ENCODE measurements around the gene AEBP1.

GRCh38 chr7:44145969-44146911 lies 42.1 kb downstream of the AEBP1 start:
- TF ChIP-seq HCFC1 (IDR thresholded peaks at IDR 0.05; ENCODE audit: low read depth, low read length) = no peak
- TF ChIP-seq EZH2 (IDR thresholded peaks at IDR 0.05; ENCODE audit: borderline replicate concordance, low read depth, low read length) = no peak
- no peak for TF ChIP-seq COPS2 (conservative IDR thresholded peaks at IDR 0.05)
- TF ChIP-seq ATF3 (IDR thresholded peaks at IDR 0.05) = no peak
- TF ChIP-seq ATF3 (CRISPR knock-in tag; conservative IDR thresholded peaks at IDR 0.05) = no peak
- TF ChIP-seq ZNF512 (tag; IDR thresholded peaks at IDR 0.05) = no peak
